Breast epithelium (tissue), 3 donors: ENCODE data around the gene ARL3.

Experiments
- POLR2A ChIP-seq: fragments of 450-650 bp; IDR thresholded peaks from one replicate; pipeline ENCODE4 v1.6.1; 2016; ENCODE audit warnings: antibody characterized with exemption, mild to moderate bottlenecking, moderate library complexity
- POLR2AphosphoS5 ChIP-seq, 3 donors: sonication (generic); formaldehyde crosslinking; IDR thresholded peaks; one replicate each; pipeline ENCODE4 v1.6.1; 2017; ENCODE audit warnings: antibody characterized with exemption in 3 of 3
- TF ChIP-seq, protein P1 (sequence below), 3 donors: fragments of 450-650 bp; IDR thresholded peaks; one replicate each; pipeline ENCODE4 v1.5.1; 2016 to 2017; ENCODE audit warnings: antibody characterized with exemption in 3 of 3, mild to moderate bottlenecking in 3 of 3, moderate library complexity in 3 of 3

DNA sequence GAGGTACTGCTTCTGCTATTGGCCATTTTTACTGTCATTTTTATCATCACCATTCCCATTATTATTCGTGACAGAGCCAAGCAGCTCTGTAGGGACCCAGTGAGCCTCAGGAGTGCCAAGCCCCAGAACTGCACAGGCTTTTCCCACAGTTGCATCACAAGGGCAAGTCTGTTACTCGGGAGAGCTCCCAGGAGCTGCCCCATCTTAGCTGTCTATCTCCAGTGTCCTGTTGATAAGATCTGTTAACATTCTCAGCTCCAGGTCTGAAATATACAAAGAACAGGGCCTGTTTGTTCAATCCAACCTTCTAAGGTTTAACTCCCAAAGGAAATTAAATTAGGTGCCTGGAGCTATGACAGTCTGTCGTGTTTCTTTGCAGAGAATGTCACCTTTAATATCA lies 90.1 kb downstream of the ARL3 start:
- TF ChIP-seq, protein P1, sequence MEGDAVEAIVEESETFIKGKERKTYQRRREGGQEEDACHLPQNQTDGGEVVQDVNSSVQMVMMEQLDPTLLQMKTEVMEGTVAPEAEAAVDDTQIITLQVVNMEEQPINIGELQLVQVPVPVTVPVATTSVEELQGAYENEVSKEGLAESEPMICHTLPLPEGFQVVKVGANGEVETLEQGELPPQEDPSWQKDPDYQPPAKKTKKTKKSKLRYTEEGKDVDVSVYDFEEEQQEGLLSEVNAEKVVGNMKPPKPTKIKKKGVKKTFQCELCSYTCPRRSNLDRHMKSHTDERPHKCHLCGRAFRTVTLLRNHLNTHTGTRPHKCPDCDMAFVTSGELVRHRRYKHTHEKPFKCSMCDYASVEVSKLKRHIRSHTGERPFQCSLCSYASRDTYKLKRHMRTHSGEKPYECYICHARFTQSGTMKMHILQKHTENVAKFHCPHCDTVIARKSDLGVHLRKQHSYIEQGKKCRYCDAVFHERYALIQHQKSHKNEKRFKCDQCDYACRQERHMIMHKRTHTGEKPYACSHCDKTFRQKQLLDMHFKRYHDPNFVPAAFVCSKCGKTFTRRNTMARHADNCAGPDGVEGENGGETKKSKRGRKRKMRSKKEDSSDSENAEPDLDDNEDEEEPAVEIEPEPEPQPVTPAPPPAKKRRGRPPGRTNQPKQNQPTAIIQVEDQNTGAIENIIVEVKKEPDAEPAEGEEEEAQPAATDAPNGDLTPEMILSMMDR (IDR thresholded peaks at IDR 0.05): no peak
- TF ChIP-seq POLR2AphosphoS5 (IDR thresholded peaks at IDR 0.05): no peak
- TF ChIP-seq POLR2A: no peak
